WI38 (cell line): ENCODE data around the gene ABLIM3.

Experiments
- H3K4me3 ChIP-seq: 2 replicates; pipeline ENCODE4 v1.5.1; 2011; ENCODE audit warnings: low read depth, mild to moderate bottlenecking, control low read depth, low read length
- CTCF ChIP-seq: IDR thresholded peaks from 2 replicates; pipeline ENCODE4 v1.5.1; 2012; ENCODE audit warnings: low read depth, mild to moderate bottlenecking, control low read depth, low read length

ABLIM3 gene

GRCh38 chr5:149166591-149167100, 25.4 kb downstream of the ABLIM3 start:
- no peak for TF ChIP-seq CTCF
- H3K4me3 ChIP-seq: no peak overlapping the region

GRCh38 chr5:149168276-149168906, 27.1 kb downstream of the ABLIM3 start:
- TF ChIP-seq CTCF: no peak
- no peak overlapping the region for H3K4me3 ChIP-seq

- no peak for TF ChIP-seq CTCF
- H3K4me3 ChIP-seq: no peak overlapping the region
Observed at GRCh38 chr5:149170299-149170698, 29.0 kb downstream of the ABLIM3 start.

GRCh38 chr5:149172261-149172660, 31.0 kb downstream of the ABLIM3 start:
- no peak overlapping the region for H3K4me3 ChIP-seq
- TF ChIP-seq CTCF: no peak

- H3K4me3 ChIP-seq: no peak overlapping the region
- no peak for TF ChIP-seq CTCF
Observed at GRCh38 chr5:149172709-149173505, 31.6 kb downstream of the ABLIM3 start.

- no peak overlapping the region for H3K4me3 ChIP-seq
- TF ChIP-seq CTCF: no peak
Observed at GRCh38 chr5:149174847-149175234, 33.5 kb downstream of the ABLIM3 start.
